Fibroblast of skin of left biceps (primary cell): ENCODE data around the gene TNFSF13B.

Experiments used
- DNase-seq, 2 experiments: peaks; one replicate each; pipeline ENCODE4 v3.0.0-alpha.2; 2013; ENCODE audit warnings: low read depth in 2 of 2

TNFSF13B gene

GRCh38 chr13:108346376-108346775 is 76.9 kb downstream of the TNFSF13B start:
- DNase-seq: no peak

- no peak for DNase-seq
These were observed 79.8 kb downstream of the TNFSF13B start for GRCh38 chr13:108349269-108349668.

DNA sequence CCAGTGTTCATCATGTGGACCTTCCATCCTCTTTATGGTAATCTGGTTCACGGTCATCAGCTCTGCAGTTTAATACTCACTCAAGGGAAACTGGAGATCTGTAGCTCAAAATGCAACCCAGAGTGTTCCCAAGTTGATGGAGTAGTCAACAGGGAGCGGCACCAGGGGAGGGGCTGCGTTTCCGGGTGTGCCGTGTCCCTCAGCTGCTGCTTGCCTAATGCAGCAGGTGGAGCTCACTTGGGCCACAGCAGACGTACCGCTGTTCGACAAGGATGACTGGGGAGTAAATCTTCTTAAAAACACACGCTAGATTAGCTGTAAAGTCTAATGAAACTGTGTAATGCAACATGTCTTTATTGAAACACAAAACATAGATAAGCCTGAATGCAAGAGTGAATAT is 81.1 kb downstream of the TNFSF13B start:
- no peak for DNase-seq

- DNase-seq: no peak
These were observed 83.1 kb downstream of the TNFSF13B start for GRCh38 chr13:108352599-108352998.

DNA sequence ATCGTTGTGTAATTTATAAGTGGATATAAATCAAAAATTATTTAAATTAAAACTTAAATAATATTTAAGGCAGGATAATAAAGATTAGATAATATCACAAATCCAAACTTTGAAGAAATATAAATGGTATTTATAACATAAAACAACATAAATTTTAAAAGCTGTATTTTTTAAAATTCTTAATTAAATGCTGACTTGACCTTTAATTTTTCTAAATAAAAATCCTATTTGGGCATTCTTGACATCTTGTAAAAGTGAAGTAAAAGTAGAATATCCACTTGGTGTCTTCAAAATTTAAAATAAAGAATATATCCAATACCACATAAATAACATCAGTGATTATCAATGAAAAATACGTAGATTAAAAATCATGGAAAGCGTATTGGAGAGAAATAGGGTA is 87.7 kb downstream of the TNFSF13B start:
- DNase-seq: no peak
